GM10248 (cell line): ENCODE measurements around the gene RMND5B.

Source experiments
- CTCF ChIA-PET: fragments of 300-600 bp; sonication (Branson Sonifier 250); formaldehyde crosslinking; extraction: SDS; loops from one replicate; lab custom pipeline; 2021; ENCODE audit warnings: antibody characterized with exemption; lab: Yijun Ruan, JAX
- POLR2A ChIA-PET: fragments of 350-650 bp; sonication (Branson Sonifier 250); formaldehyde crosslinking; extraction: SDS; loops from one replicate; lab custom pipeline; 2020; ENCODE audit warnings: antibody characterized with exemption; lab: Yijun Ruan, JAX
- DNase-seq: peaks from one replicate; pipeline ENCODE4 v3.0.0; 2012; ENCODE audit errors: extremely low spot score
- TF ChIP-seq, protein P1 (sequence below): IDR thresholded peaks from 2 replicates; pipeline ENCODE4 v1.5.1; 2012; ENCODE audit warnings: mild to moderate bottlenecking, low read depth; ENCODE audit errors: extremely low read depth, missing control alignments, control extremely low read depth

RMND5B gene

DNA sequence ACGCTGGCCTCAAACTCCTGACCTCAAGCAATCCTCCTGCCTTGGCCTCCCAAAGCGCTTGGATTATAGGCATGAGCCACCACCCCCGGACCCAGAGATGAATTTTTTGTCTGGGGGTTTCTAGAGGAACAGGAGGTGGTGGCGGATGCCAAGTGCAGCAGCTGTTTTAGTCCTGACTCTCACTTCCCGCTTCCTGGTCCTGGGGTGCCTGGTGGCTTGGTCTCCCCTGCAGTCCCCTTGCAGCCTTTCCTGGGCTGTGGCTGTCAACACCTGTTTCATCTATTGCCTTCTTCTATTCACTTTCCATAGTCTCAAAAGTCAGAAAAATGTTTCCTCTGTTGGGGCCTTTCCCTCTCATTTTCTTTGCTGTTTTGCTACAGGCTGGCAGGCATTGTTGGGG lies 29.4 kb downstream of the RMND5B start:
- ChIA-PET POLR2A (no interaction called here), CTCF (interaction anchor here (9.3 kb wide), 1 partner anchor 84 kb away, joined by 73 read pairs; no protein-coding TSS in a partner anchor)
- no peak for DNase-seq
- TF ChIP-seq, protein P1, sequence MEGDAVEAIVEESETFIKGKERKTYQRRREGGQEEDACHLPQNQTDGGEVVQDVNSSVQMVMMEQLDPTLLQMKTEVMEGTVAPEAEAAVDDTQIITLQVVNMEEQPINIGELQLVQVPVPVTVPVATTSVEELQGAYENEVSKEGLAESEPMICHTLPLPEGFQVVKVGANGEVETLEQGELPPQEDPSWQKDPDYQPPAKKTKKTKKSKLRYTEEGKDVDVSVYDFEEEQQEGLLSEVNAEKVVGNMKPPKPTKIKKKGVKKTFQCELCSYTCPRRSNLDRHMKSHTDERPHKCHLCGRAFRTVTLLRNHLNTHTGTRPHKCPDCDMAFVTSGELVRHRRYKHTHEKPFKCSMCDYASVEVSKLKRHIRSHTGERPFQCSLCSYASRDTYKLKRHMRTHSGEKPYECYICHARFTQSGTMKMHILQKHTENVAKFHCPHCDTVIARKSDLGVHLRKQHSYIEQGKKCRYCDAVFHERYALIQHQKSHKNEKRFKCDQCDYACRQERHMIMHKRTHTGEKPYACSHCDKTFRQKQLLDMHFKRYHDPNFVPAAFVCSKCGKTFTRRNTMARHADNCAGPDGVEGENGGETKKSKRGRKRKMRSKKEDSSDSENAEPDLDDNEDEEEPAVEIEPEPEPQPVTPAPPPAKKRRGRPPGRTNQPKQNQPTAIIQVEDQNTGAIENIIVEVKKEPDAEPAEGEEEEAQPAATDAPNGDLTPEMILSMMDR = no peak

DNA sequence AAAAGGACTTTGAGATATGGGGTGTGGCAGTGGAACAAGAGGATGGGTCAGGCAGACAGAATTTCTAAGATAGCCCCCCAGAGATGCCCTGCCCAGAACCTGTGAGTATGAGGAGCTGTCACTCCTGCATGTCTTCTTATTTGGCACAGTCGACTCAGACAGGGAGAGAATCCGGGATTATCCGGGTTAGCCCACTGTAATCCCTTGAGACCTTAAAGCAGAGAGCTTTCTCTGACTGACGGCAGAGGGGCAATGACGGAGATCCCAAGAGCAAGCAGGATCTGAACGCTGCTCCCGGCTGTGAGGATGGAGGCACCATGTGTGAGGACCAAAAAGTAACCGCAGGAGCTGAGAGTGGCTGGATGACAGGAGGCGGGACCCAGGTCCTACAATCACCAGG lies 31.7 kb downstream of the RMND5B start:
- POLR2A ChIA-PET = no interaction called here
- TF ChIP-seq, protein P1 = no peak
- CTCF ChIA-PET = interaction anchor here (1.1 to 3.1 kb wide), 8 partner anchors 9 to 101 kb away, joined by 3 to 40 read pairs (median 4); partner anchors contain the start of gene NHP2
- no peak for DNase-seq

DNA sequence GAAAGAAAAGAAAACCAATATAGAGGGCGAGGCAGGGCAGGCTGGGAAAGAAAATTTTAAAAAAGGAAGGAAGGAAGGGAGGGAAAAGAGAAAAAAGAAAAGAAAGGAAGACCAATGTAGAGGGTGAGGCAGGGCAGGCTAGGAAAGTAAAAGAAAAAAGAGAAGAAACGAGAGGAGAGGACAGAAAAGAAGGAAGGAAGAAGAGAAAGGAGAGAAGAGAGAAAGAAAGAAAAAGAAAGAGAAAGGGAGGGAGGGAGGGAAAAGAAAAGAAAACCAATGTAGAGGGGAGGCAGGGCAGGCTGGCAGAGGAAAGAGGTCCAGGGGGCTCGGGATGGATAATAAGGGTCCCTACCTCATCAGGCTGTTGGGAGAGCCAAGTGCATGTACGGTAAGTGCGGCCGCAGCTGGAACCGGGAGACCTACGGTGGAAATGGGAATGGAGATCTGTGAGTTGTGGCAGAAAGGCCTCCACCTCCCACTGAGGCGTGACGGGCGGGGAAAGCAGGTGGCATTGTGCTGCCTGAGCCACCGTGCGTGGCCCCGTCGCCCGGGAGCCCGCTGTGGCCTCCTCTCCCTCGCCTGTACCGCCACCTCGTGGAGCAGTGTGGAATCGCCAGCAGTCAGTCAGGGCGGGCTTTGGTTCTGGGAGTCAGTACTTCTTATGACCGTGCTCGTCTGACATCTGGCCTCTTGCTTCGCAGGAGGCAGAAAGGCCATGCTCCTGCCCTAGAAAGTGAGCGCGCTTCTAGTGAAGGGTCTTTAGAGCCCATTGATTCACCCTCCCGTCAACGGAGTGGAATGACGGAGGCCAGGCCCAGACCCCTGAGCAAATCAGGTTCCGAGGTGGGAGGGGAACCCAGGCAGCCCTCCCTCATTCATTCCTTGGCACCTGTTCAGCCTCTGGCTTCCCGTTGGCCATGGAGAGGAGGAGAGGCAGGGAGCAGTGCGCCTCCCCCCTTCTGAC lies 33.2 kb downstream of the RMND5B start:
- TF ChIP-seq, protein P1 = peak; percentile 97
- POLR2A ChIA-PET = interaction anchor here (0.8 kb wide), 1 partner anchor 89 kb away, joined by 4 read pairs; no protein-coding TSS in a partner anchor

DNA sequence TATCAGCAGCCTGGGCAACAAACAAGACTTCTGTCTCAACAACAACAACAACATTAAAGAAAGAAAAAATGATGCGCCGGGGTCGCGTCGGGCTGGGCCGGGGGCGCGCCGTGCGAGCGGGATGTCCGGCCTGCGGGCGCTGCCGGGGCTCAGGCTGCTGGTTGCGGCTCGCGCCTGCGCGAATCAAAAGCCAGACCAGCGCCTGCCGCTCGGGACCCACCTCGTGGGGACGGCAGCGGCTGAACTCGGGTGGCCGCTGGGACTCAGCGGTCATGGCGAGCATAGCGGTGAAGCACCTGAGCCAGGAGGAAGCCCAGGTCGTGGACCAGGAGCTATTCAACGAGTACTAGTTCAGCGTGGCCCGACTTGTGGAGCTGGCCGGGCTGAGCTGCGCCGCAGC lies 34.8 kb downstream of the RMND5B start:
- no peak for DNase-seq
- TF ChIP-seq, protein P1 = no peak
- ChIA-PET CTCF (interaction anchor here (1.4 to 1.9 kb wide), 2 partner anchors 9 to 90 kb away, joined by 4 to 22 read pairs; no protein-coding TSS in a partner anchor), POLR2A (no interaction called here)

More for the DNA sequence above, 33.2 kb downstream of the RMND5B start:
- peak; percentile 92 for DNase-seq
- CTCF ChIA-PET = interaction anchor here (0.6 to 3.1 kb wide), 8 partner anchors 9 to 88 kb away, joined by 3 to 40 read pairs (median 4); no protein-coding TSS in a partner anchor

DNA sequence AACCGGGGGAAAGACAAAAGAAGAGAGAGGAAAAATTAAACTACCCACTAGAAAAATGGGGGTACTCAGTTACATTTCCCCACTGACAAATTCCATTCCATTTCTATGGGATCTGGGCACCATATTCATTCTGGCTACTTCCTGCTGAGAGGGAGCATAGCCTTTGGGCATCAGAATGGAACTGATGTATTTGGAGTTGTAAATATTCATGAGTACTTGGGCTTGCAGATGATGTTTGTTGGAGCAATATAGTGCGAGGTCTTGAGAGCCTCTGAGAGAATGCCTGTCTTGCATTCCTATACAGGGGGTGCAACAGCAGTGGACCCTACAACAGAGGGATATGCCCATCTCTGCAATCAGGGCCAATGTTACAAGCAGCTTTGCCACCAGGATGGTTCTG lies 39.6 kb downstream of the RMND5B start:
- DNase-seq = no peak
- POLR2A ChIA-PET = no interaction called here
- CTCF ChIA-PET = interaction anchor here (1.1 to 4.3 kb wide), 2 partner anchors 24 to 95 kb away, joined by 3 to 25 read pairs; no protein-coding TSS in a partner anchor
- TF ChIP-seq, protein P1 = no peak

DNA sequence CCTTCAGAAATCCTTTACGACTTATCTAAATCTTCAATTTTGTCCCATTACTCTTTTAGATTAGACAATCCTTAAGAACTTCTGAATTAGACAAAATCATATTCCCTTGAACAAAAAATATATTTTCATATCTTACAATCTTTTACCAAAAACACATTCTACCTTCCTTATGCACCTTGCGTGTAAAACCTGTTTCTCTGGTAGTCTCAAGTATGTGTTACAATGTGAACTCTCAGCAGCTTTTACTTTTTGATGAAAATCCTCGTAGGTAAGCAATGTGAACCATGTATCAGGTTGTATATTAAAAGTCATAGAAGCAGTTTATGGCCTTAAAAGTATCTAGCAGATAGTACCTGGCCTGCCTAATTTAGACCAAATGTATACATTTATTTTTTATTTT lies 43.6 kb downstream of the RMND5B start:
- POLR2A ChIA-PET = no interaction called here
- CTCF ChIA-PET = no interaction called here
- TF ChIP-seq, protein P1 = no peak
- DNase-seq = no peak
